Measurements from ENCODE around the gene LMOD3. TPM values are rescaled to one million over a fixed set of nuclear protein-coding genes. Genes with fewer than 3 reads are reported as not detected.

LMOD3 gene
- polyA plus RNA-seq, 2 of the 4 experiments (the other 2 are of a cell fraction), result not detected

DNA sequence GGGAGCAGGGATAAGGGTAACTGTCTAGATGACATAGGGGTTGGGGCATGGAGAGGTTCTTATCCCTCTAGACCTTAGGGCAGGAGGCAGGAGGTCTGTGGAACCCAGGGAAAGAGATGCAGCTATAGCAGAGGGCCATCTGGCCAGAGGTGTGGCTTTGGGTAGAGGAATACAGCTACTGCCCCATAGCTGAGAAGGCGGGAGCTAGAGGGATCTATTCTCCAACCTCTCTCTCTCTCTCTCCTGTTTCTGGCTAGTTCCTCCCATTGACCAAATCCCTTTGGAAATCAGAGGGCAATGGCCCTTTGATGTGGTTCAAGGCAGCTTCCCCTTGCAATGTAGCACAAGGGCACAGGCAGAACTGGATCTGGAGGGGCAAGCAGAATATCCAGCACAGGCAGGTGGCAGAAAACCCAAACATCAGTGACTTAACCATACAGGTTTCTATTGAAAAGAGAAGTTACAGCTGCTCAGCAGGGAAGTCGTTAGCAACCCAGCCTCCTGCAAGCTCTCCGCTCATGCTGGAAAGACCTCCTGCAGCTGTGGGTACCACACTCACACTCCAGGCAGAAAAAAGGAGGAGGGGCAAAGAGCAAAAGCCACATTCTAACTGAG lies 22.3 kb upstream of the LMOD3 start:
- Histone ChIP-seq H3K9me3 (no peaks in the 10 kb centered on the region; the same call in 2 of the 3 replicates), H3K27ac (no peak overlapping the region; a peak in 1 of 6 replicates), H3K4me2 (no peak overlapping the region), H3K4me3 (no peak overlapping the region), H3K4me1 (peaks cover 6% of the 10 kb centered on the region; the same call in 2 of the 3 replicates)
- ATAC-seq (no peak), DNase-seq (ENCODE audit: low read depth in 1 of 2, low spot score in 1 of 2) (no peak), FAIRE-seq (no peak)
- 84% methylated on average over 3 of the region's 3 CpGs for WGBS (ENCODE audit: missing lambda C conversion rate)
- POLR2A ChIA-PET, result no interaction called here
- CTCF ChIA-PET, result interaction anchor here (0.6 to 1.8 kb wide), 5 partner anchors 15 to 161 kb away, joined by 3 to 6 read pairs (median 4); no protein-coding TSS in a partner anchor
- TF ChIP-seq MAZ (IDR thresholded peaks at IDR 0.05; ENCODE audit: borderline replicate concordance, low read depth, low read length) (no peak), JUNB (IDR thresholded peaks at IDR 0.05) (no peak), ZNF302 (CRISPR knock-in tag; IDR thresholded peaks at IDR 0.05) (no peak), RARB (CRISPR knock-in tag; IDR thresholded peaks at IDR 0.05) (no peak), FOSL2 (IDR thresholded peaks at IDR 0.05) (no peak), FOSL2 (CRISPR knock-in tag; IDR thresholded peaks at IDR 0.05) (no peak), GATA3 (IDR thresholded peaks at IDR 0.05; ENCODE audit: borderline replicate concordance) (no peak), ESRRA (IDR thresholded peaks at IDR 0.05; ENCODE audit: borderline replicate concordance, low read length) (no peak), MAFK (IDR thresholded peaks at IDR 0.05; ENCODE audit: partially characterized antibody) (no peak), KDM1A (IDR thresholded peaks at IDR 0.05; ENCODE audit: low read depth) (no peak), RFX5 (IDR thresholded peaks at IDR 0.05) (no peak), RCOR1 (IDR thresholded peaks at IDR 0.05; ENCODE audit: low read depth, low read length) (no peak), CEBPB (IDR thresholded peaks at IDR 0.05) (no peak), JUN (IDR thresholded peaks at IDR 0.05) (no peak)
- TF ChIP-seq, protein P1, sequence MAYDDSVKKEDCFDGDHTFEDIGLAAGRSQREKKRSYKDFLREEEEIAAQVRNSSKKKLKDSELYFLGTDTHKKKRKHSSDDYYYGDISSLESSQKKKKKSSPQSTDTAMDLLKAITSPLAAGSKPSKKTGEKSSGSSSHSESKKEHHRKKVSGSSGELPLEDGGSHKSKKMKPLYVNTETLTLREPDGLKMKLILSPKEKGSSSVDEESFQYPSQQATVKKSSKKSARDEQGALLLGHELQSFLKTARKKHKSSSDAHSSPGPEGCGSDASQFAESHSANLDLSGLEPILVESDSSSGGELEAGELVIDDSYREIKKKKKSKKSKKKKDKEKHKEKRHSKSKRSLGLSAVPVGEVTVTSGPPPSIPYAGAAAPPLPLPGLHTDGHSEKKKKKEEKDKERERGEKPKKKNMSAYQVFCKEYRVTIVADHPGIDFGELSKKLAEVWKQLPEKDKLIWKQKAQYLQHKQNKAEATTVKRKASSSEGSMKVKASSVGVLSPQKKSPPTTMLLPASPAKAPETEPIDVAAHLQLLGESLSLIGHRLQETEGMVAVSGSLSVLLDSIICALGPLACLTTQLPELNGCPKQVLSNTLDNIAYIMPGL (CRISPR knock-in tag; IDR thresholded peaks at IDR 0.05; ENCODE audit: borderline replicate concordance), result no peak
- TF ChIP-seq, protein P2, sequence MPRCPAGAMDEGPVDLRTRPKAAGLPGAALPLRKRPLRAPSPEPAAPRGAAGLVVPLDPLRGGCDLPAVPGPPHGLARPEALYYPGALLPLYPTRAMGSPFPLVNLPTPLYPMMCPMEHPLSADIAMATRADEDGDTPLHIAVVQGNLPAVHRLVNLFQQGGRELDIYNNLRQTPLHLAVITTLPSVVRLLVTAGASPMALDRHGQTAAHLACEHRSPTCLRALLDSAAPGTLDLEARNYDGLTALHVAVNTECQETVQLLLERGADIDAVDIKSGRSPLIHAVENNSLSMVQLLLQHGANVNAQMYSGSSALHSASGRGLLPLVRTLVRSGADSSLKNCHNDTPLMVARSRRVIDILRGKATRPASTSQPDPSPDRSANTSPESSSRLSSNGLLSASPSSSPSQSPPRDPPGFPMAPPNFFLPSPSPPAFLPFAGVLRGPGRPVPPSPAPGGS (IDR thresholded peaks at IDR 0.05), result no peak
- TF ChIP-seq, protein P3, sequence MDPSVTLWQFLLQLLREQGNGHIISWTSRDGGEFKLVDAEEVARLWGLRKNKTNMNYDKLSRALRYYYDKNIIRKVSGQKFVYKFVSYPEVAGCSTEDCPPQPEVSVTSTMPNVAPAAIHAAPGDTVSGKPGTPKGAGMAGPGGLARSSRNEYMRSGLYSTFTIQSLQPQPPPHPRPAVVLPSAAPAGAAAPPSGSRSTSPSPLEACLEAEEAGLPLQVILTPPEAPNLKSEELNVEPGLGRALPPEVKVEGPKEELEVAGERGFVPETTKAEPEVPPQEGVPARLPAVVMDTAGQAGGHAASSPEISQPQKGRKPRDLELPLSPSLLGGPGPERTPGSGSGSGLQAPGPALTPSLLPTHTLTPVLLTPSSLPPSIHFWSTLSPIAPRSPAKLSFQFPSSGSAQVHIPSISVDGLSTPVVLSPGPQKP (IDR thresholded peaks at IDR 0.05; ENCODE audit: low read depth, low read length), result no peak

DNA sequence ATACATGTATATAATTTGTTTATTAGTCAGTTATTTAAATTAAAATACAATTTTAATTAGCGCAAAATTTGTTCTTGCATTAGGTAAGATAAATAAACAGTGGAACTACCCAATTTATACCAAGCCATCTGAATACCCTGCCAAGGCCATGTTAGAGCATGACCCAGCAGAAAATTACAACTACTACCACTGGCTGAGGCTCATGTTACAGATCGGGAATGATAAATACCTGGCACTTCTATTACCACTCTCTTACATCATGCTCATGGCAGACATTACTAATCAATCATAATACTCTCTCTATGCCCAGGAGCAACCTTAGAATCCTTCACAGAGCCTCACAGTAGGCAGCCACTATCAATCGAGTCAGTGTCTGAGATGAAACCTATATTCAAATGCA lies 21.2 kb upstream of the LMOD3 start:
- TF ChIP-seq HOXA7 (CRISPR knock-in tag; IDR thresholded peaks at IDR 0.05), result no peak
- peak; percentile 19; the same call in 1 of the 2 replicates for TF ChIP-seq NFE2L2 (conservative IDR thresholded peaks at IDR 0.05; ENCODE audit: low read length)
- TF ChIP-seq ZFP36 (IDR thresholded peaks at IDR 0.05; ENCODE audit: borderline replicate concordance, partially characterized antibody), result no peak
- TF ChIP-seq NPAS2 (CRISPR knock-in tag; IDR thresholded peaks at IDR 0.05; ENCODE audit: borderline replicate concordance), result no peak
- Histone ChIP-seq H3K27ac (peak overlapping the region; percentile 48 to 60; a peak in 3 of 6 replicates), H3K4me3 (no peak overlapping the region), H3K4me2 (peak overlapping the region; percentile 34; the same call in 1 of the 3 replicates), H3K4me1 (peaks cover 6% of the 10 kb centered on the region; the same call in 2 of the 3 replicates), H3K9me3 (no peaks in the 10 kb centered on the region; the same call in 2 of the 3 replicates)
- DNase-seq (ENCODE audit: low read depth in 1 of 2, low spot score in 1 of 2), result peak in 1 of 2 experiments; percentile 31
- WGBS (ENCODE audit: missing lambda C conversion rate), result 62% methylated on average over 3 of the region's 3 CpGs
- POLR2A ChIA-PET, result no interaction called here
- no peak for FAIRE-seq
- 0 out of 6 replicates have a peak, but pooled peaks of 1 of the 2 experiments have one; percentile 39 for ATAC-seq
- CTCF ChIA-PET, result no interaction called here
